Body of pancreas (tissue), 4 donors: ENCODE data around the gene TMSB10. TPM values are rescaled to one million over a fixed set of nuclear protein-coding genes. Genes with fewer than 3 reads are reported as not detected.
A peak's percentile ranks its signal among the peaks of the same experiment; 100 is the strongest.

Experiments
- ATAC-seq: fragments of 150-250 bp; one replicate; pipeline ENCODE4 v1.9.1; 2016
- DNase-seq, 4 donors: peaks; one replicate each; pipeline ENCODE4 v3.0.0-alpha.2; 2019
- H3K27ac ChIP-seq, 4 donors: fragments of 200-600 bp; sonication (generic); 1 replicate in 3 of 4; 2 replicates in 1 of 4; pipeline versions ENCODE4 v1.5.1 to v1.6.1; 2016 to 2019; ENCODE audit warnings: mild to moderate bottlenecking in 1 of 4, mixed read lengths in 1 of 4, moderate library complexity in 1 of 4
- H3K27me3 ChIP-seq, 2 donors: fragments of 200-600 bp; sonication (generic); one replicate each; pipeline ENCODE4 v1.6.0; 2016; ENCODE audit warnings: mild to moderate bottlenecking in 1 of 2
- H3K36me3 ChIP-seq, 2 donors: fragments of 200-600 bp; sonication (generic); replicated peaks in 1 of 2; 2 replicates each; pipeline ENCODE4 v1.5.1; 2016; ENCODE audit warnings: low read depth in 2 of 2; ENCODE audit not compliant: insufficient read depth in 1 of 2
- H3K4me1 ChIP-seq: fragments of 200-600 bp; sonication (generic); one replicate; pipeline ENCODE4 v1.6.0; 2016
- H3K4me3 ChIP-seq, 2 donors: fragments of 200-600 bp; sonication (generic); 1 replicate in 1 of 2; 2 replicates in 1 of 2; pipeline ENCODE4 v1.5.1; 2016 to 2019
- H3K9me3 ChIP-seq, 3 donors: fragments of 200-600 bp; sonication (generic); 1 replicate in 2 of 3; 2 replicates in 1 of 3; pipeline ENCODE4 v1.5.1; 2016
- CTCF ChIP-seq, 7 experiments: fragments of 450-650 bp in 4 of 7; fragments of 200-600 bp in 3 of 7; sonication (generic) in 3 of 7; IDR thresholded peaks; one replicate each; pipeline ENCODE4 v1.5.1; 2016 to 2019; ENCODE audit warnings: antibody characterized with exemption in 7 of 7
- POLR2A ChIP-seq, 3 donors: fragments of 450-650 bp; IDR thresholded peaks; one replicate each; pipeline ENCODE4 v1.6.1; 2016; ENCODE audit warnings: antibody characterized with exemption in 3 of 3, mild to moderate bottlenecking in 2 of 3
- WGBS, 2 donors: methylation state at CpG; one replicate each; pipeline ENCODE4 v1.1.5; 2017; 5-methylcytosine and 5-hydroxymethylcytosine counted together
- intact Hi-C: fragments of 100-400 bp; cut with DNase I; formaldehyde crosslinking; loops from one replicate; pipeline ENCODE4 v1.15.1; 2023
- total RNA-seq, 2 donors: library from RNA; depleted of rRNA; stranded (reverse); fragments of >200 nt; gene quantifications; one replicate each; pipeline ENCODE4 v1.1.0, GENCODE V29; 2016

TMSB10 gene
- total RNA-seq, 2 donors from 2014 or later = 672 to 866 TPM

DNA sequence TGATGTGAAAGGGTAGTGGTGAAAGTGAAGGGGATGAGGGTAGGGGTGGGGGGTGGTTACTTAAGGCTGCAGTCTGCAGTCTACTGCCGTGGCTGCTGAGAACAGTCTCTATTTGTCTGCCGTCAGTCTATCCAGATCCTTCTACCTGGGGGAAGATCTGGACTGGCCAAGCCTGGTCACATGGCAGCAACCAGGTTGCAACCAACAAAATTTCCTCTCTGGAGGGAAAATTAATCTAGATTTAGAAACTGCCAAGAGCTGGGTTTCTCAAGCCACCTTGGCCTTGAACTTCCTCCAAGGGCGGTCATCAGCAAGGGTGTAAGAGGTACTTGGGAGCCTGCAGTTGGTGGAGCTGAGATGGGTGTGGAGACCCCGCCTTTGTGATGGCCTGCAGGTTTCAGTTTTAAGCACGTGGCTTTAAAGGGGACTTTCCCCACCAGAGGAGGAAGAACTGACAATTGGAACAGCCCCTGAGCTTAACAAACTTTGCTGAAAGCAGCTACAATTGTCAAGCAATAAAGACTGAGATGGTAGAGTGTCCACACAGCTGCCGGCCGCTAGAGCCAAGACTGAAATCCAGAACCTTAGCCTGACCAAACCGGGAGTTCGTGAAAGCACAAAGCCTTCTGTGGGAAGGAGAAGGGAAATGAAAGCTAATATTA is 34.1 kb downstream of the TMSB10 start:
- no peaks in the 10 kb centered on the region for H3K36me3 ChIP-seq
- H3K27ac ChIP-seq = peak overlapping the region; percentile 52 to 83 (median 62)
- TF ChIP-seq POLR2A (IDR thresholded peaks at IDR 0.05) (peak in 2 of 3 donors; percentile 42 to 59), CTCF (IDR thresholded peaks at IDR 0.05) (no peak)
- ATAC-seq (peak; percentile 89), DNase-seq (peak; percentile 57 to 83 (median 69))
- intact Hi-C loops = no loop called here
- no peak overlapping the region for H3K4me3 ChIP-seq
- 29 to 35% methylated on average over 7 to 9 of the region's 9 CpGs for WGBS, 2 donors
- H3K9me3 ChIP-seq = no peaks in the 10 kb centered on the region
- H3K4me1 ChIP-seq = peaks cover 16% of the 10 kb centered on the region
- H3K27me3 ChIP-seq = no peaks in the 10 kb centered on the region

GRCh38 chr2:84940088-84940470 is 34.6 kb downstream of the TMSB10 start:
- intact Hi-C loops = no loop called here
- ATAC-seq = no peak

DNA sequence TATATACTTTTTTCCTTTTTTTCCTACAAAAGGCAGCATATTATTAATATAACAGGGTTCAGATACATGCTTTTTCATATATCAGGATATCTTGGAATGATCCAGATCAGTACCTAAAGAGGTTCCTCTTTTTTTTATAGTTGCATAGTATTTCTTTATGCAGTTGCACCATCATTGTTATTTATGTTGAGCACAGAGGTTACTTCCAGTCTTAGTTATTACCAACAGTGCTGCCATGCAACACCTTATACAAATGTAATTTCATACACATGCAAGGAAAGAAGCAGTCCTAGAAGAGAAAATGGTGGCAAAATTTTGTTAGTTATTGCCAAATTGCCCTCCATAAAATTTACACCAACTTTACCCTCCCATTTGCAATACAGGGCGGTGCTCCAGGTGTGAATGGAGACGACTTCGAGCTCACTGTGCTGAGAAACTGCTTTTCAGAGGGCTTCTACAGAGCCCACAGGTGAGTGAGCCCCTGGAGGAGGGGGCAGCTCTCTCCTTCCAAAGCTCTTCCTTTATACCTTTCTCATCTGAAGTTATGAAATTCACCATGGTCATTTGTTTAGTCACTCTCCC is 35.5 kb downstream of the TMSB10 start:
- Histone ChIP-seq H3K4me1 (peaks cover 16% of the 10 kb centered on the region), H3K27ac (peak overlapping the region in 1 of 4 donors; percentile 52), H3K27me3 (no peaks in the 10 kb centered on the region), H3K4me3 (no peak overlapping the region), H3K36me3 (no peaks in the 10 kb centered on the region), H3K9me3 (no peaks in the 10 kb centered on the region)
- DNase-seq (no peak), ATAC-seq (no peak)
- 84 to 92% methylated on average over 3 of the region's 3 CpGs for WGBS, 2 donors
- no peak for TF ChIP-seq POLR2A (IDR thresholded peaks at IDR 0.05)
- no peak for TF ChIP-seq CTCF (IDR thresholded peaks at IDR 0.05)
- intact Hi-C loops = no loop called here

More at GRCh38 chr2:84940088-84940470, 34.6 kb downstream of the TMSB10 start:
- H3K36me3 ChIP-seq = no peaks in the 10 kb centered on the region
- no peak for TF ChIP-seq CTCF (IDR thresholded peaks at IDR 0.05)
- no peak for TF ChIP-seq POLR2A (IDR thresholded peaks at IDR 0.05)
- no peaks in the 10 kb centered on the region for H3K27me3 ChIP-seq
- 62 to 73% methylated on average over 3 of the region's 3 CpGs for WGBS, 2 donors
- peaks cover 16% of the 10 kb centered on the region for H3K4me1 ChIP-seq
- no peaks in the 10 kb centered on the region for H3K9me3 ChIP-seq
- no peak for DNase-seq
- no peak overlapping the region for H3K4me3 ChIP-seq
- peak overlapping the region; percentile 52 to 83 (median 62) for H3K27ac ChIP-seq

DNA sequence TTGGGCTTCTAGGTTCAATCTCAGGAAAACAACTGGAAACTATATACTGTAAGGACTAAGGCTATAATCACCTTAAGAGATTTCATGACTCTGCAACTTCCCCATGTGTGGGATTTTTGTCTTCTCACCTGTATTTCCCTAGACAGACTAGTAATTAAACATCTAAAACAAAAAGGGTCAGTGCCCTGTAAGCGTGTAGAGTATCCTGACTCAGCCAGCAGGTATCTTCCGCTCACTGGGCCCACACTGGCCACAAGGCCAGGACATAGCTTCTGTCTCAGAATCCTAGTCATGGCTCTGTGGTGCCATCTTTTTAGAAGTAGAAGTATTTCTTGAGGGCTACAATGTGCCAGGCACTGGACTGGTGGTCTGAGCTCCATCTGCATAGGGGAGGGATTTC is 36.7 kb downstream of the TMSB10 start:
- Histone ChIP-seq H3K9me3 (no peaks in the 10 kb centered on the region), H3K4me3 (no peak overlapping the region), H3K27ac (no peak overlapping the region), H3K36me3 (no peaks in the 10 kb centered on the region), H3K27me3 (no peaks in the 10 kb centered on the region), H3K4me1 (peaks cover 16% of the 10 kb centered on the region)
- 100% methylated on average over 2 of the region's 2 CpGs for WGBS, 2 donors
- no peak for ATAC-seq
- intact Hi-C loops = no loop called here
- TF ChIP-seq POLR2A (IDR thresholded peaks at IDR 0.05) (no peak), CTCF (IDR thresholded peaks at IDR 0.05) (no peak)
- DNase-seq = no peak
